ENCODE measurements around the gene OR10G6.
"Not testable (repeated sequence)": the region's sequence is repeated elsewhere in the genome, so short reads cannot be mapped to it uniquely, and the experiment has no call there.

Gene OR10G6

DNA sequence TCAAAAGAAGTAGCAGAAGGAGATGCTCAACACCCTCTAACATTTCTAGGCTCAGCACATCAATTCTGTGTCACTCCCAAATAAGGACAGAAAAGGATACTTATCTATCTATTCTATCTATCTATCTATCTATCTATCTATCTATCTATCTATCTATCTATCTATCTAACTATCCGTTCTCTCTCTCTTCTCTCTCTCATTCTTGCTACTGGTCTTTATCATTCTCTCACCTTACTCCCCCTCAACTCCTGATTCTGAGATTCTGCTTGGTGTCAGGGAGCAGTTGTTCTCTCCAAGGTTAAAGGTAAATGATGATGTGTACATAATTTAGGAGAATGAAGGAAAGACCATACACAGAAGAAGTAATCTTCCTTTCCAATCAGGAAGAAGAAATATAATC lies at the start of gene OR10G6:
Gene OR10G6 (minus strand): TSS at position 43 of the 400 bp plus-strand sequence. CDS start 0 bp downstream, at position 43.
- DNase-seq (ENCODE audit: low read depth, low spot score), result no peak

DNA sequence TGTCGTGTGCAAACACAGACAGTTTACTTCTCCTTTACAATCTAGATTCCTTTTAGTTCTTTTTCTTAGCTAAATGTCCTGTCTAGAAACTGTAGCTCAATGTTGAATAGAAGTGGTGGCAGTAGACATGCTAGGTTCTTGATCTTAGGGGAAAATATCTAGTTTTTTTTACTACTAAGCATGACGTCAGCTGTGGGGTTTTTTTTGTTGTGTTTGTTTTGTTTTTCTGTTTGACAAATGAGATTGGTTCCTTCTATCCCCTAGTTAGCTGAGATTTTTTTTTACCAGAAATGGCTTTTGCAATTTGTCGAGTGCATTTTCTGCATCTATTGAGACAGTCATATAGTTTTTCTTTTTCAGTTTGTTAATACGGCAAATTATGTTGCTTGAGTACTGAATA lies 48.5 kb upstream of the OR10G6 start:
- no peak for DNase-seq (ENCODE audit: low read depth, low spot score)

GRCh38 chr11:124041254-124041653 lies 46.3 kb upstream of the OR10G6 start, which contains the start of gene OR10G7:
Gene OR10G7 (minus strand): TSS chr11:124041325. CDS start chr11:124039001, 2,324 bp downstream.
- no peak for DNase-seq (ENCODE audit: low read depth, low spot score)

DNA sequence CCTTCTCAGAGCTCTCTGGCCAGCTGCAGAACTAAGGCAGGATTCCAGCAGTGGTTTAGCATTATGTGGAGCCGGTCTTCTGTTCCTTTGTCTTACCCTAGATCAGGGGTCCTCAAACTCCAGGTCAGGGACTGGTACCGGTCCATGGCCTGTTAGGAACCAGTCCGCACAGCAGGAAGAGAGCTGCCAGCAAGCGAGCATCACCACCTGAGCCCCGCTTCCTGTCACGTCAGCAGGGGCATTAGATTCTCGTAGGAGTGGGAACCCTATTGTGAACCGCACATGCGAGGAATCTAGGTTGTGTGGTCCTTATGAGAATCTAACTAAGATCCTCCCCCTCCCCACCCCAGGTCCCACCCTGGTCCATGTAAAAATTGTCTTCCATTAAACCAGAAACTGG lies 44.6 kb upstream of the OR10G6 start:
- DNase-seq (ENCODE audit: low read depth, low spot score), result no peak

- no peak for DNase-seq (ENCODE audit: low read depth, low spot score)
These were observed 41.7 kb upstream of the OR10G6 start for GRCh38 chr11:124036666-124037065.

- DNase-seq (ENCODE audit: low read depth, low spot score), result no peak
These were observed 31.5 kb upstream of the OR10G6 start, which contains the start of gene OR10G8 for GRCh38 chr11:124026498-124026897. Gene OR10G8 (plus strand): TSS chr11:124026798. CDS start chr11:124029623, 2,825 bp downstream.

DNA sequence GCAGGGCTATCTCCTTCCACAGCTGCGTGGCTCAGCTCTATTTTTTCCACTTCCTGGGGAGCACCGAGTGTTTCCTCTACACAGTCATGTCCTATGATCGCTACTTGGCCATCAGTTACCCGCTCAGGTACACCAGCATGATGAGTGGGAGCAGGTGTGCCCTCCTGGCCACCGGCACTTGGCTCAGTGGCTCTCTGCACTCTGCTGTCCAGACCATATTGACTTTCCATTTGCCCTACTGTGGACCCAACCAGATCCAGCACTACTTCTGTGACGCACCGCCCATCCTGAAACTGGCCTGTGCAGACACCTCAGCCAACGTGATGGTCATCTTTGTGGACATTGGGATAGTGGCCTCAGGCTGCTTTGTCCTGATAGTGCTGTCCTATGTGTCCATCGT lies 20.9 kb upstream of the OR10G6 start:
- not testable (repeated sequence) for DNase-seq (ENCODE audit: low read depth, low spot score)

GRCh38 chr11:124012697-124013096 lies 17.7 kb upstream of the OR10G6 start, which contains the start of gene OR10G4:
Gene OR10G4 (plus strand): TSS chr11:124012997. CDS start chr11:124015575, 2,578 bp downstream.
- DNase-seq (ENCODE audit: low read depth, low spot score), result no peak

- no peak for DNase-seq (ENCODE audit: low read depth, low spot score)
These were observed 15.7 kb downstream of the OR10G6 start for GRCh38 chr11:123979311-123979710.

- no peak for DNase-seq (ENCODE audit: low read depth, low spot score)
These were observed 17.1 kb downstream of the OR10G6 start, which contains the start of gene OR10S1 for GRCh38 chr11:123977731-123978347. Gene OR10S1 (minus strand): TSS chr11:123977781. CDS start chr11:123977664, 117 bp downstream.

DNA sequence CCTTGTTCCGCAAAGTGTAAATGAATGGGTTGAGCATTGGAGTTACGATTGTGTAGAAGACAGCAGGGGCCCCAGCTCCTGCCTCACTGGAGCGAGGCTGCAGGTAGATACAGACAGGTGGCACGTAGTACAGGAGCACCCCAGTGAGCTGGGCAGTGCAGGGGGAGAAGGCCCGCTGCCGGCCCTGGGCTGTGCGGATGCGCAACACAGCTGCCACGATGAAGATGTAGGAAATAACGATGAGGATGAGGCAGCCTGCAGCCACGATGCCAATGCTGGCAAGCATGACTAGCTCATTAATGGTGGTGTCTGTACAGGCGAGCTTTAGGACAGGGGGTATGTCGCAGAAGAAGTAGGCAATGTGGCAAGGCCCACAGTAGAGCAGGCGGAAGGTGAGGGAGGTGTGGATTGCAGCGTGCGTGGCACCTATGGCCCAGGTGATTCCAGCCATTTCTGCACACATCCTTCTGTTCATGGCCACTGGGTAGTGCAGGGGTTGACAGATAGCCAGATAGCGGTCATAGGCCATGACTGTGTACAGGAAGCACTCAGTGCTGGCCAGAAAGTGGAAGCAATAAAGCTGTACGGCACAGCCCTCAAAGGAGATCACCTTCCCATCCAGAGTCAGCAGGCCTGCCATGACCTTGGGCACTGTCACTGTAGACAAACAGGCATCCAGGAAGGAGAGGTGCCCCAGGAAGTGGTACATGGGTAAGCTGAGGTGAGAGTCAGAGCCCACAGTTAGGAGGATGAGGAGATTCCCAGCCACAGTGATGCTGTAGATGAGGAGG lies 18.0 kb downstream of the OR10G6 start:
- DNase-seq (ENCODE audit: low read depth, low spot score), result no peak

DNA sequence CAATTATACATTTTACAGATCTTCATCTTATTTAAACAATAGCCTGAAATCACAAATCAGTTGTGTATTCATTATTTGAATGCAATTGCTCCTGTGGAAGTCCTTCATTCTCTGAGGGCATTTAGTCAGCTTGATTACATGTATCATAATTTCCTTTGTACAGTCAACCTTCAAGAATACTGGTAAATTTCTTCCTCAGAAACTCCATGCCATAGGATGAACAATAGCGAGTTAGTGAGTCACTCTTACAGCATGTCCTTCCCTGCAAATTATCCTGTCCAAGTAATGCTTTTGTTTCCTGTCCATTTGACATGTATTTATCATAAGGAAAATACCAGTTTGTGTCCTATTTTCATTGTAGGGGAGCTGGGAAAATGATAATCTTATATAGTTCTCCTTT lies 21.1 kb downstream of the OR10G6 start:
- peak; percentile 49 for DNase-seq (ENCODE audit: low read depth, low spot score)

DNA sequence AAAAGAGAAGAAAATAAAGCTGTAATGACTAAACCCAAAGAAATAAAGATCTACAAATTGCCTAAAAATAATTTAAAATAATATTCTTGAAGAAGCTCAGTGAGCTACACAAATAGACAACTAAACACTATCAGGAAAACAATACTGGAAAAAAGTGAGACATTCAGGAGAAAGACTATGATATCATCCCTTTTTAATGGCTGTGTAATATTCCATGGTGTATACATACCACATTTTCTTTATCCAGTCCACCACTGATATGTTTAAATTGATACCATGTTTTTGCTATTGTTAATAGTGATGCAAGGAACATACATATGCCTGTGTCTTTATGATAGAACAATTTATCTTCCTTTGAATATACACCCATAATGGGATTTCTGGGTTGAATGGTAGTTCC lies 38.2 kb downstream of the OR10G6 start:
- DNase-seq (ENCODE audit: low read depth, low spot score), result no peak

GRCh38 chr11:123945132-123945531 lies 49.8 kb downstream of the OR10G6 start:
- no peak for DNase-seq (ENCODE audit: low read depth, low spot score)
